Fibroblast of lung (primary cell): ENCODE measurements around the gene UBQLN2. TPM values are rescaled to one million over a fixed set of nuclear protein-coding genes. Genes with fewer than 3 reads are reported as not detected.

ENCODE experiments used
- DNase-seq, 2 donors: peaks; one replicate each; pipeline versions ENCODE4 v3.0.0 to v3.0.0-alpha.2; 2010; ENCODE audit warnings: low read depth in 2 of 2
- H2AFZ ChIP-seq: 2 replicates; pipeline ENCODE4 v1.5.1; 2012; ENCODE audit warnings: low read length, control low read depth, inconsistent platforms
- H3K27ac ChIP-seq: 2 replicates; pipeline ENCODE4 v1.5.1; 2011; ENCODE audit warnings: low read length, control low read depth; ENCODE audit not compliant: insufficient read depth
- H3K27me3 ChIP-seq: 2 replicates; pipeline ENCODE4 v1.5.1; 2011; ENCODE audit warnings: mild to moderate bottlenecking, low read length; ENCODE audit not compliant: control insufficient read depth, insufficient read depth
- H3K36me3 ChIP-seq: 2 replicates; pipeline ENCODE4 v1.5.1; 2011; ENCODE audit warnings: low read length; ENCODE audit not compliant: control insufficient read depth, insufficient read depth
- H3K4me1 ChIP-seq: 2 replicates; pipeline ENCODE4 v1.5.1; 2011; ENCODE audit warnings: low read length; ENCODE audit not compliant: control insufficient read depth, insufficient read depth; ENCODE audit errors: extremely low read depth
- H3K4me2 ChIP-seq: 2 replicates; pipeline ENCODE4 v1.5.1; 2011; ENCODE audit warnings: low read length, control low read depth; ENCODE audit not compliant: insufficient read depth; ENCODE audit errors: extremely low read depth
- H3K4me3 ChIP-seq, 4 experiments: fragments of 200-600 bp in 1 of 4; sonication (generic) in 1 of 4; replicated peaks in 1 of 4; 2 replicates each; pipeline ENCODE4 v1.5.1; 2011 to 2016; ENCODE audit warnings: low read length in 4 of 4, low read depth in 3 of 4, mild to moderate bottlenecking in 3 of 4, control low read depth in 2 of 4, inconsistent platforms in 1 of 4, mixed read lengths in 1 of 4; ENCODE audit not compliant: insufficient read depth in 1 of 4; ENCODE audit errors: control extremely low read depth in 1 of 4
- H3K79me2 ChIP-seq: 2 replicates; pipeline ENCODE4 v1.5.1; 2012; ENCODE audit warnings: mild to moderate bottlenecking, low read length, inconsistent platforms; ENCODE audit not compliant: control insufficient read depth, insufficient read depth
- H3K9ac ChIP-seq: 2 replicates; pipeline ENCODE4 v1.5.1; 2011; ENCODE audit warnings: mild to moderate bottlenecking, low read length, control low read depth; ENCODE audit not compliant: insufficient read depth
- H3K9me3 ChIP-seq: 2 replicates; pipeline ENCODE4 v1.5.1; 2012; ENCODE audit warnings: low read depth, low read length; ENCODE audit not compliant: control insufficient read depth, insufficient read depth
- H4K20me1 ChIP-seq: 2 replicates; pipeline ENCODE4 v1.5.1; 2011; ENCODE audit warnings: low read length; ENCODE audit not compliant: control insufficient read depth, insufficient read depth; ENCODE audit errors: extremely low read depth
- CTCF ChIP-seq, 2 donors: IDR thresholded peaks in 1 of 2; conservative IDR thresholded peaks in 1 of 2; 1 replicate in 1 of 2; 2 replicates in 1 of 2; pipeline ENCODE4 v1.5.1; 2011 to 2012; ENCODE audit warnings: low read length in 2 of 2, control low read depth in 1 of 2, inconsistent platforms in 1 of 2, low read depth in 1 of 2, mild to moderate bottlenecking in 1 of 2
- EZH2 ChIP-seq: IDR thresholded peaks from 2 replicates; pipeline ENCODE4 v1.5.1; 2012; ENCODE audit warnings: low read length, control low read depth, mild to moderate bottlenecking; ENCODE audit errors: missing control alignments
- polyA plus RNA-seq, 2 donors: library from polyadenylated mRNA; depleted of rRNA in 1 of 2; stranded (reverse) in 1 of 2; unstranded in 1 of 2; fragments of >200 nt; gene quantifications; 2 replicates each; pipeline ENCODE4 v1.2.1, GENCODE V29; 2011 to 2012; ENCODE audit warnings: missing spikeins in 1 of 2
- total RNA-seq: library from RNA; depleted of rRNA; stranded (reverse); fragments of >200 nt; gene quantifications from 2 replicates; pipeline ENCODE4 v1.2.1, GENCODE V29; 2014

UBQLN2 gene
- total and polyA plus RNA-seq, 2 donors (not counting 1 experiment from before 2014, with no cell fraction given): 8.1 to 33.0 TPM

GRCh38 chrX:56557376-56557929 is 6.0 kb upstream of the UBQLN2 start:
- H3K27ac ChIP-seq: no peak overlapping the region
- H2AFZ ChIP-seq: no peak overlapping the region
- DNase-seq: no peak
- no peaks in the 10 kb centered on the region for H4K20me1 ChIP-seq
- no peaks in the 10 kb centered on the region for H3K9me3 ChIP-seq
- H3K4me3 ChIP-seq: no peak overlapping the region
- H3K27me3 ChIP-seq: no peaks in the 10 kb centered on the region
- TF ChIP-seq CTCF (conservative IDR thresholded peaks at IDR 0.05 in 1 of 2, IDR thresholded peaks at IDR 0.05 in 1 of 2; ENCODE audit: low read depth in 1 of 2, low read length in 2 of 2): no peak
- no peak for TF ChIP-seq EZH2
- H3K4me2 ChIP-seq: no peak overlapping the region
- H3K36me3 ChIP-seq: no peaks in the 10 kb centered on the region
- H3K4me1 ChIP-seq: no peaks in the 10 kb centered on the region
- H3K9ac ChIP-seq: no peak overlapping the region
- H3K79me2 ChIP-seq: no peaks in the 10 kb centered on the region

- Histone ChIP-seq H3K9ac (peak overlapping the region; percentile 87), H3K79me2 (peaks cover 50% of the 10 kb centered on the region), H2AFZ (no peak overlapping the region), H3K27me3 (no peaks in the 10 kb centered on the region), H3K36me3 (no peaks in the 10 kb centered on the region), H3K4me1 (no peaks in the 10 kb centered on the region), H3K27ac (peak overlapping the region; percentile 88), H4K20me1 (no peaks in the 10 kb centered on the region), H3K9me3 (no peaks in the 10 kb centered on the region), H3K4me3 (peak overlapping the region; percentile 36 to 90 (median 62)), H3K4me2 (peak overlapping the region; percentile 92)
- no peak for TF ChIP-seq CTCF (conservative IDR thresholded peaks at IDR 0.05 in 1 of 2, IDR thresholded peaks at IDR 0.05 in 1 of 2; ENCODE audit: low read depth in 1 of 2, low read length in 2 of 2)
- no peak for TF ChIP-seq EZH2
- peak; percentile 29 to 74 for DNase-seq
These were observed 898 bp downstream of the UBQLN2 start for GRCh38 chrX:56564164-56564885.

GRCh38 chrX:56564921-56565840 is 1.8 kb downstream of the UBQLN2 start:
- Histone ChIP-seq H3K4me2 (peak overlapping the region; percentile 92), H4K20me1 (no peaks in the 10 kb centered on the region), H3K27me3 (no peaks in the 10 kb centered on the region), H2AFZ (no peak overlapping the region), H3K4me3 (peak overlapping the region; percentile 36 to 90 (median 62)), H3K27ac (peak overlapping the region; percentile 59), H3K9ac (peak overlapping the region; percentile 23), H3K4me1 (no peaks in the 10 kb centered on the region), H3K36me3 (no peaks in the 10 kb centered on the region), H3K9me3 (no peaks in the 10 kb centered on the region), H3K79me2 (peaks cover 50% of the 10 kb centered on the region)
- no peak for TF ChIP-seq CTCF (conservative IDR thresholded peaks at IDR 0.05 in 1 of 2, IDR thresholded peaks at IDR 0.05 in 1 of 2; ENCODE audit: low read depth in 1 of 2, low read length in 2 of 2)
- TF ChIP-seq EZH2: no peak
- DNase-seq: peak in 1 of 2 donors; percentile 6
